ENCODE measurements around the gene HBG2.

HBG2 gene

DNA sequence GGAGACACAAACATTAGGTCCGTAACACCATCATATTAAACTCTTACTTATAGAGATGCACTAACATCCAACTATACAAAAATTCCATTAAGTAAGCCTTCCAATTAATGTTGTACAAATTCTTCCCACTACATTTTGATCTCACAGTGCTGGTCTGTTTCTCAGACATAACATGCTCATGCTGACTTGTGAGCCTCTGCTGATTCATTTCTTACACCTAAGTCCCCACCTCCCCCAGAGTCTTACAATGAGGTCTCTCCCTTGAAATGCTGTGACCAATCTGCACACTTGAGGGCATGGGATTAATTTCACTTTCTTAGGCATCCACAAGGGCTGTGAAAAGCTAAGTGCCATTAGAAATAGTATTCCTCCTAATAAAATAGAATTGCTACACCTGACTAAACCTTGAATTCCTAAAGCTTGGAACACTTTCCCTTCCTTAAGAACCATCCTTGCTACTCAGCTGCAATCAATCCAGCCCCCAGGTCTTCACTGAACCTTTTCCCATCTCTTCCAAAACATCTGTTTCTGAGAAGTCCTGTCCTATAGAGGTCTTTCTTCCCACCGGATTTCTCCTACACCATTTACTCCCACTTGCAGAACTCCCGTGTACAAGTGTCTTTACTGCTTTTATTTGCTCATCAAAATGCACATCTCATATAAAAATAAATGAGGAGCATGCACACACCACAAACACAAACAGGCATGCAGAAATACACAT lies 6.9 kb downstream of the HBG2 start:
- no peak for DNase-seq

DNA sequence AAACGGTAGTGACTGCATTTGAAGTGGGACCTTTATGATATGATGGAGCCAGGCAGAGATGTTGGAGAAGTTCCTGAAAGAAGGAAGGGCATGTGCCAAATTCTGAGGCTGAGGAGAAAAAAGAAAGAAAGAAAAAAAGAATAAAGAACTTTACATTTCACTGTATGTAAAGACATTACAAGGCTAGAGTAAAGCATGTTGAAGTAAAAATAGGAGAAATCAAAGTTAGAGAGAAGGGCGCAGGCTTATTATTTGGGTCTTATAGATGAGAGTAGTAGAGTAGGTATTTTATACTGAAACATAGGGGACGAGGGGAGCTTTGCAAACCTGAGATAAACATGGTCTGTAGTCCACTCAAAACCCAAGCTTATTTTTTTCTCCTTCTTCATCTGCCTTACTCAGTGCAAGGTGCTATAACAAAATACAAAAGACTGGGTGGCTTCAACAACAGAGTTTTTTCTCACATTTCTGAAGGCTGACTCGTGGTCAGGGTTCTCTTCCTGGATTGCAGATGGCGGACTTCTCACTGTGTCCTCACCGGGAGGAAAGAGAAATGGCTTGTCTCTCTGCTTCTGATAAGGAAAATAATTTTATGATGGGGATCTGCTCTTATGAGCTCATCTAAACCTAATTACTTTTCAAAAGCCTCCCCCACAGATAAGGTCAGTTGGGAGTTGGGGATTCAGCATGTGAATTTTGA lies 7.7 kb downstream of the HBG2 start:
- DNase-seq = no peak

DNA sequence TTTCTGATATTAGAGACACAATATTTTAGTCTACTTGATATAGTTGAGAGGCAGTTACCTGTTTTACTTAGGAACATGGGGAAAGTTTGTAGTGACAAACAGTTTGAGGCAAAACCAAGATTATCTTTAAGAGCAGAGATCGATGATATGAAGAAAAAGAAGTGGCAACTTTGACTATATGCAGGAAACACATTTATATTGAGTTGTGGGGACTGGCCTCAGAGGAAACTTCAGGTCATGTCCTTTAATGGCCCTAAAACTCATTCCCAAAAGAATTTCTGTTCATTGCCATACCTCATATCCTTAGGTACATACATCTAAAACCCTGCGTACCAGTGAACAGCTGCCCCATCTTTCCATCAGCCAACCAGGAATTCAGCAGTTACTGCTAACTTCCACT lies 9.4 kb downstream of the HBG2 start:
- no peak for DNase-seq

DNA sequence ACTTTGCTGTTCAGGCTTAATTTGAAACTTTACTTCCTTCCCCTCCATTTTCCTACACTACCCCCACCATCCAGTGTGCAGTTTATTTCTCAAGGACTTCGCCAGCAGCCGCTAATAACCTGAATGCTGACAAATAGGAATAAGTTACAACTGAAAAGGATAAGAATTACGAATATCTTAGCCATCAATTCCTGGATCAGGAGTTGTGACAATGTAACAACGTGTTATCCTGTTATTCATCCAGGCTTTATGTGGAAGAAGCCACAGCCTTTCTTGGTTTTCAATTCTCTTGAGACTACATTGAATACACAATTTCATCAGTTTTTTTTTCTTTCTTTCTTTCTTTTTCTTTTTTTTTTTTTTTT lies 10.8 kb downstream of the HBG2 start:
- DNase-seq = no peak

DNA sequence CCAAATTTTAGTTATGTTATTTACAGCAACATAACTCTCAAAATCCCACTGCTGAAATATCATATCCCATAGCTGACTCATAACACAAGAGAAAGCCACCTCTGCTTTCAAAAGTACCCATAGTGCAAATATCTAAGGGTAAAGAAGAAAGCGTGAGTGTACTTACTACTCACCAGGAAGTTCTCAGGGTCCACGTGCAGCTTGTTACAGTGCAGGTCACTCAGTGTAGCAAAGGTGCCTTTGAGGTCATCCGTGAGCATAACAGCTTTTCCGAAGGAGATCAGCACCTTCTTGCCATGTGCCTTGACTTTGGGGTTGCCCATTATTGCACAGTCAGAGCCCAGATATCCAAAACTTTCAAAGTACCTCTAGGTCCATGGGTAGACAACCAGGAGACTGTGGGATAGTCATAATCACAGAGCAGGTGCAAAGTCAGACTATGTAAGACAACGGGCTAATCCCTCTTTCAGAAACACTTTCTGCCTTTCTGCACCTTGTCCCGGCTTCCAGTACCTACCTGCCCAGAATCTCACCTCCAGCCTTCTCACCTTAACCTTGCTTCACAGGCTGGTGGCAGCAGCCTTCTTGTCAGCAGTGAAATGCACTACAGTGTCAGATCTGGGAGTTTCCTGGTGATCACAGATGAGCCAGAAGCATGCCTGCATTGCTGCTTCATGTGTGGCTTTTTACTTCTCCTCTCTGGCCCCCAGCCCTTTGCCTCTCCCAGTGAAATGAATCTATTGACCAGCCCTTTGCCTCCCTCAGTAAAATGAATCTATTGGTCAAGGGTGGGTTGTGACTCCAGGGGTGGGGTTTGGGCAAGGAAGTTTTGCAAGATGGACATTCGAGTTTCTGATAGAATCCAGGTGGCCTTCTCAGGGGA lies 11.4 kb downstream of the HBG2 start:
- no peak for DNase-seq

DNA sequence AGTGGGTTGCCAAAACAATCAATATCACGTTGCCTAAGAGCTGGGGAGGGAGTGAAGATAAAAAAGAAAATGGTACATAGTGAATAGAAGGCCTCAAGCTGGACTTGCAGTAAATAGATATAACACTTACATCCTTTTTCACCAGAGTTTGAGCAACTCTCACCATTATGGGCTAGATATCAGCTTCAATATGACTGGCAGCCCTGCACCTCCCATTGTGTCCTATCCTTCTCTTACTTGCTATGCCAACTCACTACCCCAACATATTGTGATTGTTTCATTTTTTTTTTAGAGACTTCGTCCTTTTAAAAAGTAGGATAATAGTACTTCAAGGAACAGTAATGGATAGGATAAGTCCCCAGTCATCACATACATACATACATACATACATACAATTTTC lies 12.4 kb downstream of the HBG2 start:
- DNase-seq = no peak

DNA sequence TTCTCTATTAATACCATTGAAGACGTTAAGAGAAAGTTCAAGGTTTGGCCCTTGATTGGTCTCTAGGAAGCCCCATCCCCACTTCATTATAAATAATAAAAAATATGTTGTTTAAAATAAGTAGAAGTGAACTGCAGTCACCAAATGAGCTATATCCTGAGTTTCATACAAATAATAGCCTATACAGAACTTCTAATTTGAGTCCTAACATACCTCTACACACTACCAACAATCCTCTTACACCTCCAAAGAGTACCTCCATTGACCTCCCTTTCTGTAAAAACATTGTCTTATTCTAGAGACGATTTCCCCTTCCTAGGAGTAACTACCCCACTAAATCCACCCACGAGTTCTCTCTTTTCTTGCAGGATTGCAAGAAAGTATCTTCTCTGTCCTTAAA lies 13.1 kb downstream of the HBG2 start:
- no peak for DNase-seq

DNA sequence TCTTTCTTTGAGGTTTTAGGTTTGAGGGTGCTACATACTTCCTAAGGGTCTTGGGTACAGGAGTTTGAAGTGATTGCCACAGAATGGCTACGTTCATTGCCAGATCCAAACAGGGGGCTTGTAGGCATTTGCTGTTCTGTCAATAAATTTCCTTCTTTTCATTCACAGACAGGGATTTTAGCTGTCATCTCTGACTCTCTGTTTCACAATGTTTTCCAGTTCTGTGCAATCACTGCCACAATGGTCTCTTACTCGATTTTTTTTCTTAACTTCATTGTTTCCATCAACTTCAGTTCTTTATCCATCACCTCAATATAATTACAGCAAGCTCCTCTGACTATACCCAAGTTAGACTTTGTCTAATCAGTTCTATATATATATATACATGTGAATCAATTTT lies 14.1 kb downstream of the HBG2 start:
- no peak for DNase-seq

DNA sequence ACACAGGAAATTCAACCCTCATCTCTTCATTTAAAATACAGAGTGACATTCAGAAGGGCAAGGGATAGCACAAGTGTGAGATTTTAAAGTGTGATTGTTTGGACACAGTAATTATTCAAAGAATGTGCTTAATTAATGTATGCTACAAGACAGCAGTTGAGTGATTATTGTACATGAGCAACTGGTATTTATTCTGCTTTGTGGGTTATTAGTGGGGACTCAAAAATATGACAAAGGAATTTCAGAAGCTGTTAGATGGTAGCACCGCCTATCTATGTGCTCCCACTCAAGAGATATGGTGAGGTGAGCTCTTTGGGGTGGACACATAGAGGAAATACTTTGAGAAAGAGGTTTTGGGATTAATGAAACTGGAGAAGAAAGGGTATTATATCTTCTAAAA lies 14.5 kb downstream of the HBG2 start:
- no peak for DNase-seq

DNA sequence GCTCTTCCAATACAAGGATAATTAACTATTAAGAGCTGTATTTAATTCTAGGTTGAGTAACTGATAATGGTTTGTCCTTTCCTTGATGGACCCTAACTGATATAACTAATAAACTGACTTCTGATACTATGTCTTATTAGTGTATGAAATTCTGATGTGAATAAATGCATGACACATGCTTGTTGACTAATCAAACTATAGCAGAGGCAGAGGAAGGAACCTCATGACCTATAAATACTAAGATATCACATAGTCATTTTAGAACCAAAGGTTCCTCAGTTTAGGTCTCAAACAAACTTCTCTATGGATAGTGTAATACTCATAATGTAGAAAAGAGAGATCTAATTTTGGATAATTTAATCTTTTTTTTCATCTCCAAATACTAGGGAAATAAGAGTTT lies 15.5 kb downstream of the HBG2 start:
- no peak for DNase-seq

DNA sequence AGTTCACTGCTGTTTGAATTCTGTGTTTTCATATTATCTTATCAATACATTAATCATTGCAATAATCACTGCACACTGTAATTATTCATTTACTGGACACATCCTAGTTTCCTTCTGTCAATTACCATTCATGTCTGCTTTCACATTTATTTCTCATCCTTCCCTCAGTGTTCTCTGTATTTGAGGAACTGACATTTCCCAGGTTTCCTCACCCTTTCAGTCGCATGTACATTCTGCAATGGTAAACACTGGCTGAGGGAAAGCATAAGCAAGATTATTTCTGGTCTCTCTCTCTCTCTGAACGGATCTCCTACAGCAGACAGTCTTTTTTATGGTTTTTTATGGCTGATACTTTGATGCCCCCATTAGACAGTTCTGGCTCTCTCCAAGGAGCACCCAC lies 16.1 kb downstream of the HBG2 start:
- no peak for DNase-seq

DNA sequence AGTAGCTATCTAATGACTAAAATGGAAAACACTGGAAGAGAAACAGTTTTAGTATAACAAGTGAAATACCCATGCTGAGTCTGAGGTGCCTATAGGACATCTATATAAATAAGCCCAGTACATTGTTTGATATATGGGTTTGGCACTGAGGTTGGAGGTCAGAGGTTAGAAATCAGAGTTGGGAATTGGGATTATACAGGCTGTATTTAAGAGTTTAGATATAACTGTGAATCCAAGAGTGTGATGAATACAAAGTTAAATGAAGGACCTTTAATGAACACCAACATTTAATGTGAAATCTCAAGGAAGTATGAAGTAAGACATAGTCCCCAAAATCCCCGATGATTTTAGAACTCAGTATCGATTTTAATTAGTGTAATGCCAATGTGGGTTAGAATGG lies 17.2 kb downstream of the HBG2 start:
- no peak for DNase-seq

DNA sequence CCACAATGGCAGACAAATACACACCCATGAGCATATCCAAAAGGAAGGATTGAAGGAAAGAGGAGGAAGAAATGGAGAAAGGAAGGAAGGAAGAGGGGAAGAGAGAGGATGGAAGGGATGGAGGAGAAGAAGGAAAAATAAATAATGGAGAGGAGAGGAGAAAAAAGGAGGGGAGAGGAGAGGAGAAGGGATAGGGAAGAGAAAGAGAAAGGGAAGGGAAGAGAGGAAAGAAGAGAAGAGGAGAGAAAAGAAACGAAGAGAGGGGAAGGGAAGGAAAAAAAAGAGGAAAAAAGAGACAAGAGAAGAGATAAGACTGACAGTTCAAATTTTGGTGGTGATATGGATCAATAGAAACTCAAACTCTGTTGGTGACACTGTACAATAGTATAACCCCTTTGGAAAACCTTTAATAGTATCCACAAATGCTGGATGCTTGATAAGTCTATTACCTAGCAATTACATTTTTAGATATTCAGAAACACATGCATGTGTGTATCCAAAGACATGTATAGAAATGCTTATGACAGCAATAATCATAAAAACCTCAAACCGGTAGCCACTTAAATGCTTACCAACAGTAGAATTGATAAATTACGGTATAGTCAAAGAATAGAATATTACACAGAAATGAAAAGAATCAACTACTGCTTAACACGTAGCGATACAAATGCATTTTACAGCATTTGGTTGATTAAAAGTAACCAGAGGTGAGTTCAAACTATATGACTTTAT lies 19.1 kb downstream of the HBG2 start:
- DNase-seq = no peak

DNA sequence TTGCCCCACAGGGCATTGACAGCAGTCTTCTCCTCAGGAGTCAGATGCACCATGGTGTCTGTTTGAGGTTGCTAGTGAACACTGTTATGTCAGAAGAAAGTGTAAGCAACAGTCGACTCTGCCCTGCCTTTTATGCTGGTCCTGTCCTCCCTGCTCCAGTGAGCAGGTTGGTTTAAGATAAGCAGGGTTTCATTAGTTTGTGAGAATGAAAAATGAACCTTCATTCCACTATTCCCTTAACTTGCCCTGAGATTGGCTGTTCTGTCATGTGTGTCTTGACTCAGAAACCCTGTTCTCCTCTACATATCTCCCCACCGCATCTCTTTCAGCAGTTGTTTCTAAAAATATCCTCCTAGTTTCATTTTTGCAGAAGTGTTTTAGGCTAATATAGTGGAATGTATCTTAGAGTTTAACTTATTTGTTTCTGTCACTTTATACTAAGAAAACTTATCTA lies 20.2 kb downstream of the HBG2 start, which contains the start of gene HBD:
HBD (minus strand) TSS at position 103 of the 454 bp plus-strand sequence; CDS start at position 53, 50 bp downstream.
- no peak for DNase-seq

DNA sequence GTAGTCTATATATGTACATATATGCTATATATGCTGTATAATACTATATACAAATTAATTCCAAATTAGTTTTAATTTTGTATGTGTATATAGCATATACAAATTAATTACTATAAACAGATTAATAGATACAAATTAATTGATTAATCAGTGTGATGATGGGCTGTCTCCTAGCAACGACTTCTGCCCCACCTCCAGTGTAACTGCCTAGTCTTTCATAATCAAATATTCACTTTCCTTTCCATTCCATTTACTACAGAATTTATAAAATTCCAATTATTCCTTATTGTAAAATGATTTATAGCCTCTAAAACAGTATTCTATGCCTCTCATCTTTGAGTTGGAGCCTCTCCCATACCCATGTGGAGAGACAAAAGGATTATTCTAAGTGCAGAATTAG lies 21.3 kb downstream of the HBG2 start:
- no peak for DNase-seq

DNA sequence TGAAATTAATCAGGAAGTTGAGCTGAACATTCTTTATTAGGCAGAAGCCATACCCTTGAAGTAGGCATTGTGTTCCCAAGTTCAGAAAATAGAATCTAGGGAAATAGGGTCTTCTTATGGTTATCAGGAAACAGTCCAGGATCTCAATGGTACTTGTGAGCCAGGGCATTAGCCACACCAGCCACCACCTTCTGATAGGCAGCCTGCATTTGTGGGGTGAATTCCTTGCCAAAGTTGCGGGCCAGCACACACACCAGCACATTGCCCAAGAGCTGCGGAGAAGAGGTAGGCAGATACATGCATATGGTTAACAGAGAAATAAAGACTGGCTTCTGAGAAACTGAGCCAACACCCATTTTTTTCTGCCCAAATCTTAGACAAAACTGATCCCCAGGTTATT lies 21.8 kb downstream of the HBG2 start:
- DNase-seq = no peak

DNA sequence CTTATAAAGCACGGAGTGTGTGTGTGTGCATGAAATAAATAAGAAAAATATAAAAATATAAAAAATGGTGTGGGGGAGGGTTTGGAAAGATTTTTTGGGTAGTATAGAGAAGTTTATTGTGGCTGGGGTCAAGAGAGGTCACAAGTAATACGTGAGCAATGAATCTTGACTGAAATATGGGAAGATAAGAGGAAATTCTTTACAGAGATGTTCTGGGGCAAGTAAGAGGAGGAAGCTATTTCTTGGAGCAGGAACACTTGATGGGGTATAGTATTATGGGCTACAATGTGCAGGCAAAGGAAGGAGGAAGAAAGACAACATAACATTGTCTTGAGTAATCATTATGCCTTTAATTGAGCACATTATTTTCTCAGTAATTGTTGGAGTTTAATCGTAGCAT lies 22.4 kb downstream of the HBG2 start:
- DNase-seq = no peak

DNA sequence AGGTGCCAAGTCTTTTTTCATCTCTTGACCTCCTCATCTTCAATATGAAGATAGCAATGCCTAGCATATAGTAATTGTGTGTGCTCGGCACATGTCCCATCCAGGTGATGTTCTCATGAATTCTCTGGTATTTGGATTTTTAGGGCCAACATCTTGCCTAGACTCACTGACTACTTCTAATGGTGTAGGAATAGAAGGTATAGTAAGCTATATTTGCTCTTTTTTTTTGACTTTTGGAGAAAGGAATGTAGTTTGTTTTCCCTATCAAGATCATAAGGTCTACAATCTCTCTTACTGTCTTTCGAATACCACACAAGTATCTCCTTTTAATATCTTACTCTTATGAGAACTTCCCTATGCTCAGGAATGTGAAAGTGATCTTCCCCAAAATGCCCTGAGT lies 23.5 kb downstream of the HBG2 start:
- DNase-seq = no peak

DNA sequence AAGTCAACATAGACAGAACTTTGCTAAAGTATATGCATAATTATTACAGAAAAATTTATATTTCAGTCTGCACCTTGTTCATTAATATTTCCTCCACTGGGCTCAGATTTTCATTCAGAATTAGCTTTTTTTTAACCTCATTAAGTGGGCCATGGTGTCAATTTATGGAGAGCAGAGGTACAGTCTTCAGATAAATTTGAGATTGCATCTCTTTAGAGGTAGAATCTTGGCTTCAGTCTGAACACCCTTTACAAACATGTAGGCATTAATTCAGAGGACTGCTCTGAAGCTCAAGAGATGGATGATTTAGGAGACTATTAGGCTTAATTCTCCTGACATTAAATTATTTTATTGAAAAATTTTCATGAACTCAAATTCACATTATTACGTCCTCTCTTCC lies 24.3 kb downstream of the HBG2 start:
- no peak for DNase-seq

DNA sequence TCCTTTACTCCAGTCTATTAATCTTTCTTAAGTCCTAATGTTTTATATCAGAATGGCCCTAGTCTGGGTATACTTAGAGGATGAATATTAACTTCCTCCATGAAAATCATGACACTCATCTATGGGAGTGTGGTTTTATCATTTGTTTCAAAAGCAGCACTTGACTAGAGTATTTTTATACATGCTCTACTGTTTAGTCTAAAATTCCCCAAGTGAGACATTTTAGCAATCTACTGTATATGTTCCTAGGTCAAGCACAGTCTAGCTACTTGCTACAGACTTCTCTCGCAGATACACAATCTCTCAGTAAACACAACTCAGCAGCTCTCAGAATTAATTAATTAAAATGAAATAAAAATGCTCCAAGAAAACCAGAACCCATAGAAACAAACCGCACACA lies 24.8 kb downstream of the HBG2 start:
- no peak for DNase-seq

DNA sequence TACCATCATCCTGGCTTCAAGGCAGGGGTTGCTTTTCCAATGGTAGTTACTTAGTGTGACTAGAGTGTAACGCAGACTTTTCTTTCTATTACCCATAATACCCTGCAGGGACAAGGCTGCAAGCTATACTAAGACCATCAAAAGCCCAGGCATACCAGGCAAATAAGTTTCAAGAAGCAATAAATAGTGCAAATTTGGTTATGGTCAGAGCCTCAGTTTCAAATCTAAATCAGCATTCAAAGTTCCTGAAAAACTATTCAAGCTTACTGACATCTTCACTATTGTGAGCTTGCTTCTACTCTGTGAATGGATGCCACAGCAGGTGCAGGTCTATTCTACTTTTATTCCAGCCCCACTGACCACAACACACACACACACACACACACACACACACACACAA lies 25.2 kb downstream of the HBG2 start:
- no peak for DNase-seq

DNA sequence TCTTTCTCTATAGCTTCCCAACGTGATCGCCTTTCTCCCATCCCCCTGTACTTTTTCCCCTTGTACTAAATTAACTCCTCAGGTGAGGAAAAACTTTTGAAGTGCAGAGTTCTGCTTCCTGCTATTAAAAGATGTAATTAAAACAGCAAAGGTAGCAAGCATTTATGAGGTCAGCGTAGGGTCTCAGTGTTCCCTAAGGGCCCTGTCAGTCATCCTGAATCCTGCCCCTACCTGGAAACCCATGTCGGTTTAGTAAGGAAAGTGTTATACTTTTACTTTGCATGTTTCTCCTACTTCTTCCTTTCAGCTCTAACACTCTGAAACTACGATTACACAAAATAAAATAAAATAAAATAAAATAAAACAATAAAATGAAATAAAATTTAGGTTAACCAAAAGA lies 26.5 kb downstream of the HBG2 start:
- no peak for DNase-seq

DNA sequence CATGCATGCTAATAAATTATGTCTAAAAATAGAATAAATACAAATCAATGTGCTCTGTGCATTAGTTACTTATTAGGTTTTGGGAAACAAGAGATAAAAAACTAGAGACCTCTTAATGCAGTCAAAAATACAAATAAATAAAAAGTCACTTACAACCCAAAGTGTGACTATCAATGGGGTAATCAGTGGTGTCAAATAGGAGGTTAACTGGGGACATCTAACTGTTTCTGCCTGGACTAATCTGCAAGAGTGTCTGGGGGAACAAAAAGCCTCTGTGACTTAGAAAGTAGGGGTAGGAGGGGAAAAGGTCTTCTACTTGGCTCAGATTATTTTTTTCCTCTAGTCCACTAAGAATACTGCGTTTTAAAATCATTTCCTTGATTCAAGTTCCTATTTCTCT lies 26.9 kb downstream of the HBG2 start:
- DNase-seq = no peak
